SJCRH30 (cell line): ENCODE data around the gene PRELID3B. TPM values are rescaled to one million over a fixed set of nuclear protein-coding genes. Genes with fewer than 3 reads are reported as not detected.

Experiments used
- DNase-seq, 2 experiments: peaks; one replicate each; pipeline ENCODE4 v3.0.0-alpha.2; 2015 to 2020
- H3K27ac ChIP-seq: fragments of 250-450 bp; sonication (Bioruptor Pico); 2 replicates; pipeline ENCODE4 v1.5.1; 2020; ENCODE audit warnings: mild to moderate bottlenecking, moderate library complexity
- H3K27me3 ChIP-seq: fragments of 250-450 bp; sonication (Bioruptor Pico); 2 replicates; pipeline ENCODE4 v1.5.1; 2020; ENCODE audit warnings: mild to moderate bottlenecking, moderate library complexity
- H3K36me3 ChIP-seq: fragments of 250-450 bp; sonication (Bioruptor Pico); 2 replicates; pipeline ENCODE4 v1.5.1; 2020; ENCODE audit warnings: mild to moderate bottlenecking, moderate library complexity
- H3K4me1 ChIP-seq: fragments of 250-450 bp; sonication (Bioruptor Pico); 2 replicates; pipeline ENCODE4 v1.5.1; 2020; ENCODE audit warnings: mild to moderate bottlenecking, moderate library complexity
- H3K4me3 ChIP-seq: fragments of 250-450 bp; sonication (Bioruptor Pico); 2 replicates; pipeline ENCODE4 v1.5.1; 2020; ENCODE audit warnings: mild to moderate bottlenecking, moderate library complexity
- H3K9me3 ChIP-seq: fragments of 250-450 bp; sonication (Bioruptor Pico); replicated peaks from 2 replicates; pipeline ENCODE4 v1.5.1; 2020; ENCODE audit warnings: mild to moderate bottlenecking, moderate library complexity
- total RNA-seq: library from RNA; depleted of rRNA; stranded (reverse); fragments of >200 nt; shearing (Covaris generic); gene quantifications from 2 replicates; pipeline ENCODE4 v1.2.3, GENCODE V29; 2014

The PRELID3B gene
- total RNA-seq, 1 experiment from 2014 or later: 331 TPM

DNA sequence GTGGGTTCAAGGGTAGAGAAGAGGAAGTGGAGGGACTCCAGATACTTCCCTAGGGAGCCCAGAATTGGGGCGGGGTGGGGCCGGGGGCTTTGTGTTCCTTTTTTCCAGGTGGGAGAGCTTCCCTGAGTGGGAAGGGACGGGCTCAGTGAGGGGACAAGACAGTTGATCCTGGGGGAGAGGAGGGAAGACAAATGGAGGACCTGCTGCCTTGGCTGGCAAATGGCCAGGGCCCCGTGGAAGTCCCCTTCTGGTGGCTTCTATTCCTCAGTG, 38.2 kb downstream of the PRELID3B start:
- H3K4me1 ChIP-seq: peaks cover 12% of the 10 kb centered on the region
- H3K9me3 ChIP-seq: no peaks in the 10 kb centered on the region
- no peak overlapping the region for H3K27ac ChIP-seq
- no peaks in the 10 kb centered on the region for H3K36me3 ChIP-seq
- H3K27me3 ChIP-seq: no peaks in the 10 kb centered on the region
- no peak for DNase-seq
- H3K4me3 ChIP-seq: no peak overlapping the region

DNA sequence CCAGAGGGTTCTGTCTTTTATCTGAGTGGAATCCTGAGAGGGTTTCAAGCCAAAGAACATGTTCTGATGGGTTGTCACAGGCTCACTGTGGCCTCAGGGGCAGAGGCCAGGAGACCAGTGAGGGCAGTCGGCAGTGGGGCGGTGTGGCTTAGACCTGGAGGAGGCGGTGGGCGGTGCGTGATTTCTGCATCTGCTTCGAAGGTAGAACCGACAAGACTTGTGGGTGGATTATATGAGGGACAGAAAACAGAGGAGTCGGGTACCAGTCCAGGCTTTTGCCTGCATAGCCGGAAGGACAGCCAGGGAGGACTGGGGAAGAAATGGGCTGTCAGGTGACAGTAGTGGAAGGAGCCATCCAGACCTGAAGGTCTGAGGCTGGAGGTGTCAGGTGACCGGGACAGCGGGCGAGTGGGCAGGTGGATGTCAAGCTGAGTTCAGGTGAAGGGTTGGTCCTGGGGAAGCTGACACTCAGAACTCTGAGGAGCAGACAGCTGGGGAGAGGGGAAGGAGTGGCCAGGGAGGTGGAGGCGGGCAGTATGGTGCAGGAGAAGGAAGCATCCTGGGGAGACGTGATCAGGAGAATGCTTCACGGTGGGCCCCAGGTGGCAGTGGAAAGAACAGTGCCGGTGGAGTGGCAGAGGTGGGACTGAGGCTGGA, 38.6 kb downstream of the PRELID3B start:
- peaks cover 12% of the 10 kb centered on the region for H3K4me1 ChIP-seq
- H3K9me3 ChIP-seq: no peaks in the 10 kb centered on the region
- H3K27me3 ChIP-seq: no peaks in the 10 kb centered on the region
- no peak overlapping the region for H3K27ac ChIP-seq
- no peak for DNase-seq
- H3K36me3 ChIP-seq: no peaks in the 10 kb centered on the region
- no peak overlapping the region for H3K4me3 ChIP-seq

DNA sequence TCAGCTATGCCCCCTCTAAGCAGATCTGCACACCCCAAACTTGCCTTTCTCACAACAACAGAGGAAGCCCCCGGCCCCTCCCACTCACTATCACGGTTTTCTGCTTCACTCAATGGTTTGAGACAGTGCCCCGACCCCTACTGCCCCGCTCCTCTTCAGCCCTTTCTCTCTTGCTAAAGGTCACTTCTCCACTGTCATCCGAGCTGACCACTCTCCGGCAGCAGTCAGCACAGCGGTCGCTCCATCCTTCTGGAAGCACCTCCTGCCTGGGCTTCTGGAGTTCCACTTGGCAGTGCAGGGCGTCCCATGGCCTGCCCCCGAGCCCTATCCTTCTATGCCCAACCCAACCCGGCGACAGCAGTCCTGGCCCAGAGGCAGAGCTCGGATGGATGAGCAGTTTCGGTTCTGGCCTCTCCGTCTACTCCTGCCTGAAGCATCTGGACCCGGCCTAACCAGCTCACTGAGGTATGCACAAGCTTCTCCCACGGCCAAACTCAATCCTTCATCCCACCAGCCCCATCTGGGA, 39.6 kb downstream of the PRELID3B start:
- H3K9me3 ChIP-seq: no peaks in the 10 kb centered on the region
- H3K27me3 ChIP-seq: no peaks in the 10 kb centered on the region
- DNase-seq: no peak
- peaks cover 12% of the 10 kb centered on the region for H3K4me1 ChIP-seq
- H3K27ac ChIP-seq: no peak overlapping the region
- H3K4me3 ChIP-seq: no peak overlapping the region
- no peaks in the 10 kb centered on the region for H3K36me3 ChIP-seq

DNA sequence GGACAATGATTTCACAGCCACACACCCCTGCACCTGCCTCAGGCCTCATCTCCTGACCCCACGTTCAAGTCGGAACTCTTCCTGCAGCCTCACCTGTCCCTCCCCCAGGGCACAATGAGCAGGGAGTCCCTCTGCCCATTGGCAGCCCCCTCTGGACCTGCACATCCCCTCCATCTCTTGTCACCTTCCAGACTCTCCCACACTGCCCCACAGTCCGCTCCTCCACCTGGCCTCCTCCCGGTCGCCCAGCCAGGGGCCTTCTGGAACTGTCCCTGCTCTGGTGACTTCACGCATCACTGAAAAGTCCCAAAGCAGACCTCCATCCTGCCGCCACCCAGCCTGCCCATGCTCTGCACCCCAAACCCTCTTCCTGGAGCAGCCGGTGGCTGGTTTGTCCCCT, 40.2 kb downstream of the PRELID3B start:
- Histone ChIP-seq H3K4me1 (peaks cover 12% of the 10 kb centered on the region), H3K9me3 (no peaks in the 10 kb centered on the region), H3K27me3 (no peaks in the 10 kb centered on the region), H3K36me3 (peaks cover 3% of the 10 kb centered on the region), H3K4me3 (no peak overlapping the region), H3K27ac (no peak overlapping the region)
- DNase-seq: no peak

DNA sequence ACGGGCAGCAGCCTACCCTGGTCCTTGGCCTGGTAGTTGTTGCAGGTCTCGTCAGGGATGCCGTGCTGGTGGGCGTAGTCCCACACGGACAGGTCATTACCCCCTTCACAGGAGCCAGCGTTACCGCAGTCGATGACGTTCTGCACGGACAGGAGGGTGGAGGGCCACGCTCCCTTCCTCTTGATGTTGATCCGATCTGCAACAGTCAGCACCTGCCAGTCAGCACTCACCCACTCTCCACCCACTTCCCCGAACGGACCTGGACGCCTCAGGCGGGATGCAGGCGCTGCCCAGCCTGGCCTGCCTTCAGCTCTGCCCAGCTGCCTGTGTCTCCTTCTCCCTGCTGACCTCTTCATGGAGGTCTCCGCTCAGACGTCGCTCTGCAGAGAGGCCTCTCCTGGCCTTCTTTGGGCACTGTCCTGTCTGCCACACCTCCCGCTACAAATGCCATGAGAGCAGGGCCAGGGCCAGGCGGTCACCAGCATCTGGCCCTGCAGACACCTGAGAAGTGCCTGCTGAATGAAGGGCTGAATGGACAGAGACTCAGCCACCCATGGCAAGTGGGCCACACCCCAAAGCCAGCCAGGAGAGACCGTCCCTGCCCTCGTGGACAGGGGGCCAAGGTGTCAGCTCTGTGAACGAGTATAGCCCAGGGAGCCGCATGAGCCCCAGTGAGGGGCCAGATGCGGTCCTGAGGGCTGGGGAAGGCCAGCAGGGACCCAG, 41.0 kb downstream of the PRELID3B start:
- Histone ChIP-seq H3K9me3 (no peaks in the 10 kb centered on the region), H3K4me1 (peaks cover 12% of the 10 kb centered on the region), H3K4me3 (no peak overlapping the region), H3K27me3 (no peaks in the 10 kb centered on the region), H3K36me3 (peaks cover 9% of the 10 kb centered on the region), H3K27ac (no peak overlapping the region)
- DNase-seq: no peak

DNA sequence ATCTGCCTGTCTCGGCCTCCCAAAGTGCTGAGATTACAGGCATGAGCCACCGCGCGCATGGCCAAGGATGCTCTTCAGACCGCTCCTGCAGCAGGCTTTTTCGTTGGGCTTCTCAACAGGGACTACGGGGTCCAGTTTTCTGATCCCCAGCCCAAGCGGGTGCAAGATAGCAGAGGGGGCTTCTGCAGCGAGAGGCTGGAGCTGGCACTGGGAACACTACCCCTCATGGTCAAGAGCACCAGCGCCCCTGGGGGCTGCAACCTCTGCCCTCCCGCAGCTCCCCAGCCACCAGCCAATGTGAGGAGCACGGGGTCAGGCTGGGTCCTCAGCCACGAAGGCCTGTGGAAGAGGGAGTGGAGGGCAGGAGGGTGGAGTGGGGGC, 41.5 kb downstream of the PRELID3B start:
- Histone ChIP-seq H3K4me1 (peaks cover 12% of the 10 kb centered on the region), H3K27me3 (no peaks in the 10 kb centered on the region), H3K9me3 (no peaks in the 10 kb centered on the region), H3K36me3 (peaks cover 12% of the 10 kb centered on the region), H3K27ac (no peak overlapping the region), H3K4me3 (no peak overlapping the region)
- no peak for DNase-seq

DNA sequence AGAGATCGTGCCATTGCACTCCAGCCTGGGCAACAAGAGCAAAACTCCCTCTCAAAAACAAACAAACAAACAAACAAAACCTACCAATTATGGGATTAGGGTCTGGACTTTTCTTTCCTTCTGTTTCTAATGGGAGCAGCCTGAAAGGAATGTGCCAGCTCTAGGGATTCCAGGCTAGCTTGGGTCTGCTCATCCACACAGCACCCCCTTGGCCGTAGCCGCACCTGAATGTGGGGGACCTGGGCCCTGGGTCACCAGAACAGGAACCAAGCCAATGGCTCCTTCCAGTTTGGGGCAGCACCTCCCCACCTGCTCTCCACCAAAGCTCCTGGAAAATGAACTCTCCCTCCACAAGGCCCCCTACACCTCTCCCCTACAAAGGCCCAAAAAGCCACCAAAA, 42.3 kb downstream of the PRELID3B start:
- Histone ChIP-seq H3K27ac (no peak overlapping the region), H3K9me3 (no peaks in the 10 kb centered on the region), H3K4me1 (peaks cover 8% of the 10 kb centered on the region), H3K27me3 (no peaks in the 10 kb centered on the region), H3K4me3 (no peak overlapping the region), H3K36me3 (peaks cover 19% of the 10 kb centered on the region)
- DNase-seq: no peak

DNA sequence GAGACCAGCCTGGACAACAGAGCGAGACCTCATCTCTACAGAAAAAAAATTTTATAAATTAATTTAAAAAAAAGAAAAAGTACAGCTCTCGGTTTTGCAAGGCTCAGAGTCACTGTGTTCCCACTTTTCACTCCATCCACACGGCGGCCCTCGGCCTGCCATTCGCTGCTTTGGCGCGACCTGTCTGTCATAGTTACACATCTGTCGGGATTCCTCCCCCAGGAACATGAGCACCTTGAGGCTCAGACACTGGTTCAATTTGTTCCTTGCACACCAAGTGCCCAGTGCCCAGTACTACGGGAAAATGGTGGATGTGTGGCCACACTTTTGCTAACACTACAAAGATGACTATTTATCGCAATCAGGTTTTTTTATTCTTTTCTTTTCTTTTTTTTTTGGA, 43.9 kb downstream of the PRELID3B start:
- Histone ChIP-seq H3K27me3 (no peaks in the 10 kb centered on the region), H3K36me3 (peaks cover 35% of the 10 kb centered on the region), H3K27ac (no peak overlapping the region), H3K9me3 (no peaks in the 10 kb centered on the region), H3K4me1 (no peaks in the 10 kb centered on the region; the same call in 1 of the 2 replicates), H3K4me3 (no peak overlapping the region)
- no peak for DNase-seq

DNA sequence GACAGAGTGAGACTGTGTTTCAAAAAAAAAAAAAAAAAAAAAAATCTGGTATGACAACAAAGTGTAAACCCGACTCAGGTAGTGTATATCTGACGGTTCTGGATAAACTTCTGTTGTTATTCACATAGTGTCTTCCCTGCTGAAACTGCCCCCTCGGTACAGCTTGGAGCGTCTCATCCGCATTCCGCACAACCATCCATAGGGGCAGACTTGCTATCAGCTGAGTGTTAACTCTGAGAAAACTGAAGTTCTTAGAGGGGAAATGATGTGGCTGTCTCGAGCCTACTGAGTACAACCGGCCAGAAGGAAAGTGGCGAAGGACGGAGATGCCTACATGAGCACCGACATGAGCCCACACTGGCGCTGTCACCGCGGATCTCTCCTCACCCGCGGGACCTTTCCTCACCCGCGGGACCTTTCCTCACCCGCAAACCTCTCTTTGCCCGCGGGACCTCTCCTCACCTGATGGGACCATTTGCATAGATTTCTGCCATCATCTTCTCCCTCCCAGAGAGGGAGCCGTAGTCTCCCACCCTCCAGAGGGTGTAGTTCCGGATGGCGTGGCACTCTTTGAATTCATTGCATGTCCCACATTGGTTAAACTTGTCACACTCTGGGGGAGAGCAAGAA, 45.3 kb downstream of the PRELID3B start:
- no peak for DNase-seq
- Histone ChIP-seq H3K27ac (no peak overlapping the region), H3K4me3 (no peak overlapping the region), H3K36me3 (peaks cover 49% of the 10 kb centered on the region), H3K27me3 (no peaks in the 10 kb centered on the region), H3K9me3 (no peaks in the 10 kb centered on the region), H3K4me1 (peaks cover 6% of the 10 kb centered on the region)

DNA sequence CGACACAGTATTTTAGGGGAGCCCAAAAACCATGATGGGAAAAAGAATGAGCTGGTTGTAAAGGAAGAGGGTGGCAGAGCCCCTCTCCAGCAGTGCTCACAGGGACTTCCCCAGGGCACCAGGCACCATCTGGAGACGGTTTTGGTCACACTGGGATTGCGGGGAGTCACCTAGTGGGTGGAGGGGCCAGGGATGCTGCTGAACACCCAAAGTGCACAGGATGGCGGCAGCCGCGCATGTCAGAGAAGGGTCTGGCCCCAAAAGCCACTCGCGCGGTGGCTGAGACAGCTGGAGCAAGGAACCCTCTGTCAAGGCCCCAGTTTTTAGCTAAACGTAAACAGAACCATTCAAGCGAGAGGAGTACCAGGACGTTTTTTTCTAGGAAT, 46.4 kb downstream of the PRELID3B start:
- no peak overlapping the region for H3K4me3 ChIP-seq
- DNase-seq: no peak
- no peak overlapping the region for H3K27ac ChIP-seq
- peaks cover 6% of the 10 kb centered on the region for H3K4me1 ChIP-seq
- no peaks in the 10 kb centered on the region for H3K27me3 ChIP-seq
- no peaks in the 10 kb centered on the region for H3K9me3 ChIP-seq
- peaks cover 59% of the 10 kb centered on the region for H3K36me3 ChIP-seq

DNA sequence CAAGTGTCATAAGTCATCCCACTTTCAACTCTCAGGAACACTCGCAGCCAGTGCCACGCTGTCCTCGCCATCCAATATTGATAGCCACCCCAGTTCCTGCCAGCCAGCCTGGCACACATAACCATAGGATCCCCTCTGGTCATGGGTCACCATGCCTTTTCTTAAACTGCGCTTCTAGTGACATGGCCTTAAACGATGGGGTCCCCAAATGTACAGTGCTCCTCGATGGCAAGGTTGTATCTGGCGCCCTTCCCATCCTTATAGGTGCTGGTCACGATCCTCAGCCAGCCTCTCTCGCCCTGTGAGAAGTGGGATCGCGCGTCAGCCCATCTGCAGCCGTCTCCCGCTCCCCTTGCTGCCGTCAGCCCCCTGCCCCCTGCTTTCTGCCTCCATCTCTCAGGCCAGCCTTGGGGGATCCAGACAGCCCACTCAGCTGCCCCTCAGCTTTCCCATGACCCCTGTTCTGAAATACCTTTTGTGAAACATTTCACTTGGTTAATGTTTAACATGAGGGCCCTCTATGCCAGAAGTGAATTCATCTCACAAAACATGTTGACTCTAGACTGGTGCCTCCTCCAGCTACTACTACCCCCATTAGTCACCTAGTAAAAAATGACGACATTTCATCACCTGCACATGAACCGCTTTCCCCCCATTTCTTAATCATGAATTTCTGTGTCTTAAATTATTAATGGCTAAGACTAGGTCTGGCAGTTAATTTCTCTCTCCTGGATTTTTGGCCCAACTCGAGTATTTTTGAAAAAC, 46.9 kb downstream of the PRELID3B start:
- no peak overlapping the region for H3K27ac ChIP-seq
- DNase-seq: no peak
- no peak overlapping the region for H3K4me3 ChIP-seq
- H3K9me3 ChIP-seq: no peaks in the 10 kb centered on the region
- peaks cover 6% of the 10 kb centered on the region for H3K4me1 ChIP-seq
- peaks cover 65% of the 10 kb centered on the region for H3K36me3 ChIP-seq
- no peaks in the 10 kb centered on the region for H3K27me3 ChIP-seq

DNA sequence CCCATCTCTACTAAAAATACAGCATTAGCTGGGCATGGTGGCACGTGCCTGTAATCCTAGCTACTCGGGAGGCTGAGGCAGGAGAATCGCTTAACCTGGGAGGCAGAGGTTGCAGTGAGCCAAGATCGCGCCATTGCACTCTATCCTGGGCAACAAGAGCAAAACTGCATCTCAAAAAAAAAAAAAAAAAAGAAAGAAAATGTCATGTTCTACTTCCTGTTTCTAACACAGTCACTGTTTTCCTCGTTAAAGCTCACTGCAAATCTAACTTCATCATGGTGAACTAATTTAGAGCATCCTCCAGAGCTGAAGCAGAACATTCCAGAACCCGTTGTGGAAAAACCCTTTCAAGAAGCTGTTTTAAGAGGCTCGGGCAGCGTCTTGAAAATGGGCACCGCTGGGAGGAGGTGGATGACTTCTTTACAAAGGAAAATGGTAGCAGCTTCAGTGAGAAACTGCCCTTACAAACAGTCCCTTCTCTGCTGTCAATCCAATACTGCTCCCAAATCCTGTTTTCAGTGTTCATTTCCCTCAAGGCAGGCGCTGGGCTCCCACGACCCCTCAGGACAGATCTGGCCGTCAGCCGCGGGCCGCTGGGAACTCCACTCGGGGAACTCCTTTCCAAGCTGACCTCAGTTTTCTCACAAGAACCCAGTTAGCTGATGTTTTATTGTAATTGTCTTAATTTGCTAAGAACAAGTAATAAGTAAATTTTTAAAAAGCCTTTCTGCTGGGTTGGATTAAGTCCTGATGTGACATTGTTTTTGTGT, 48.0 kb downstream of the PRELID3B start:
- H3K27me3 ChIP-seq: no peaks in the 10 kb centered on the region
- DNase-seq: no peak
- H3K9me3 ChIP-seq: no peaks in the 10 kb centered on the region
- H3K4me1 ChIP-seq: peaks cover 6% of the 10 kb centered on the region
- H3K27ac ChIP-seq: no peak overlapping the region
- peaks cover 76% of the 10 kb centered on the region for H3K36me3 ChIP-seq
- no peak overlapping the region for H3K4me3 ChIP-seq

DNA sequence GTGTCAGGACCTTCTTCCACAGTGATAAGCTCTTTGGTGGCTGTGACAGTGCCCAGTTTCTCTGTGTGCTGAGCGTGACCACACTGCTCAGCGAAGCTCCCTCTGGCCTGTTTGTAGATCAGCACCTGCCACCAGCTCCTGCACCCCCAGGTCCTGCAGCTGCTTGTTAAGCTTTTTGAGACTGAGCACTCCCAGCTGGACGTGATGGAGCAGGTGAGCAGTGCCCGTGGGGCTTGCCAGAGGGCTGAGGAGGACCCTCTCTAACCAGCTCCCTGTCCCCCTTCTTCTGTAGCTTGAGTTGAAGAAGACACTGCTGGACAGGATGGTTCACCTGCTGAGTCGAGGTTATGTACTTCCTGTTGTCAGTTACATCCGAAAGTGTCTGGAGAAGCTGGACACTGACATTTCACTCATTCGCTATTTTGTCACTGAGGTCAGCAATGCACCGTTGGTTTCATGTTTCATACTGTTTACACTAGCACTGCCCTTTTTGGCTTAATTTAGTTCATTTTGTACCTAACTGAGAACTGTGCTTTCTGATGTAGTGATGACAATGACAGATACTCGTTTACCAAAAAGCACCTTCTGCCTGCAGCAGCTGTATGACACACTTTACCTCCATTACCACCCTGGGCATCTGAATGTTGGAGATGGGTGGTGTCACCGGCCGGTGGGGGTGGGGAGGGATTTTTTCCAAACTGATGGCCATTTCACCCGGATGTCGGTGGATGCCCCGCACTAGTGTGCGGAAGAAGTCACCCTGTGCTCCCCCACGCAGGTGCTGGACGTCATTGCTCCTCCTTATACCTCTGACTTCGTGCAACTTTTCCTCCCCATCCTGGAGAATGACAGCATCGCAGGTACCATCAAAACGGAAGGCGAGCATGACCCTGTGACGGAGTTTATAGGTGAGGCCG, 49.0 kb downstream of the PRELID3B start:
- H3K27ac ChIP-seq: no peak overlapping the region
- no peaks in the 10 kb centered on the region for H3K27me3 ChIP-seq
- peaks cover 6% of the 10 kb centered on the region for H3K4me1 ChIP-seq
- DNase-seq: peak; percentile 51 to 71
- H3K9me3 ChIP-seq: no peaks in the 10 kb centered on the region
- H3K4me3 ChIP-seq: no peak overlapping the region
- H3K36me3 ChIP-seq: peaks cover 86% of the 10 kb centered on the region

DNA sequence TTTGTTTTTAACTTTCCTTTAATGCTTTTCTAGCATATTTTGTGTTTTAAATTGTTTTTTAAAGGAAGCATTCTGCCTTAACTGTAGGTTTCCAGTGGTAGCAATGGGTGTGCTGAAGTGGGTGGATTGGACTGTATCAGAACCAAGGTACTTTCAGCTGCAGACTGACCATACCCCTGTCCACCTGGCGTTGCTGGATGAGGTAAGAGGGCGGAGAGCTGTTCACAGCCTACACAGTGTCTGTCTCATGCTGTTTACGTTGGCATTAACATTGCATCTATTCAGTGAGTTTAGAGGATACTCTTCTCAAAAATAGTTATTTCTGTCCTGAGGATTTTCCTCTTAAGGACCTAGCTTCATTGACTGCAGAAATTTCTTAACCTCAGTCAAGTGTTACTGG, 49.7 kb downstream of the PRELID3B start:
- Histone ChIP-seq H3K9me3 (no peaks in the 10 kb centered on the region), H3K4me1 (peaks cover 6% of the 10 kb centered on the region), H3K4me3 (no peak overlapping the region), H3K27ac (no peak overlapping the region), H3K36me3 (peaks cover 92% of the 10 kb centered on the region), H3K27me3 (no peaks in the 10 kb centered on the region)
- no peak for DNase-seq
